PC-3 (cell line): ENCODE results near the gene OR5A1. TPM values are rescaled to one million over a fixed set of nuclear protein-coding genes. Genes with fewer than 3 reads are reported as not detected.

Experiments used
- ATAC-seq: fragments of 200-7000 bp; cut with Tn5 transposase; 2 replicates; pipeline ENCODE4 v1.9.1; 2020; ENCODE audit warnings: mild to moderate bottlenecking, moderate library complexity
- BruUV-seq: library from RNA; stranded (reverse); fragments of 400-500 nt; replicated peaks from 2 replicates; lab custom pipeline; 2021; lab: Mats Ljungman, UMichigan
- CTCF ChIA-PET: fragments of 300-600 bp; sonication (Branson Sonifier 250); formaldehyde crosslinking; loops from one replicate; lab custom pipeline; 2022; ENCODE audit warnings: antibody characterized with exemption; lab: Charles Lee
- POLR2A ChIA-PET: fragments of 300-600 bp; sonication (Branson Sonifier 250); formaldehyde crosslinking; loops from one replicate; lab custom pipeline; 2022; ENCODE audit warnings: antibody characterized with exemption; ENCODE audit not compliant: unreplicated experiment; lab: Charles Lee
- DNase-seq: peaks from one replicate; pipeline ENCODE4 v3.0.0-alpha.2; 2015
- H2AFZ ChIP-seq: fragments of 300-600 bp; sonication (generic); 2 replicates; pipeline ENCODE4 v1.6.0; 2016; ENCODE audit warnings: antibody characterized with exemption, low read length
- H3F3A ChIP-seq: fragments of 300-600 bp; sonication (generic); one replicate; pipeline ENCODE4 v1.6.0; 2017; ENCODE audit warnings: antibody characterized with exemption, low read length, control low read depth, mild to moderate bottlenecking; ENCODE audit not compliant: unreplicated experiment
- H3K27ac ChIP-seq: fragments of 300-600 bp; sonication (generic); 2 replicates; pipeline ENCODE4 v1.5.1; 2016; ENCODE audit warnings: mild to moderate bottlenecking, low read length
- H3K27me3 ChIP-seq: fragments of 300-600 bp; sonication (generic); 2 replicates; pipeline ENCODE4 v1.6.1; 2016; ENCODE audit warnings: low read length, mixed read lengths
- H3K36me3 ChIP-seq: fragments of 300-600 bp; sonication (generic); 2 replicates; pipeline ENCODE4 v1.6.1; 2016; ENCODE audit warnings: low read depth, mixed run types, low read length, mixed read lengths
- H3K4me1 ChIP-seq: fragments of 300-600 bp; sonication (generic); 2 replicates; pipeline ENCODE4 v1.5.1; 2016; ENCODE audit warnings: low read length; ENCODE audit not compliant: insufficient read depth
- H3K4me2 ChIP-seq: fragments of 300-600 bp; sonication (generic); 2 replicates; pipeline ENCODE4 v1.6.0; 2016; ENCODE audit warnings: low read length
- H3K4me3 ChIP-seq: fragments of 300-600 bp; sonication (generic); 2 replicates; pipeline ENCODE4 v1.5.1; 2016; ENCODE audit warnings: mild to moderate bottlenecking, low read length, mixed read lengths
- H3K79me2 ChIP-seq: fragments of 300-600 bp; sonication (generic); 2 replicates; pipeline ENCODE4 v1.6.1; 2017; ENCODE audit warnings: low read length, mixed read lengths
- H3K9ac ChIP-seq: fragments of 300-600 bp; sonication (generic); 2 replicates; pipeline ENCODE4 v1.6.0; 2016; ENCODE audit warnings: mild to moderate bottlenecking, low read length
- H3K9me2 ChIP-seq: fragments of 300-600 bp; sonication (generic); replicated peaks from 2 replicates; pipeline ENCODE4 v1.6.1; 2016; ENCODE audit warnings: mixed run types, low read length, mixed read lengths
- H3K9me3 ChIP-seq: fragments of 300-600 bp; sonication (generic); 2 replicates; pipeline ENCODE4 v1.6.1; 2016; ENCODE audit warnings: low read length, mixed read lengths
- H4K20me1 ChIP-seq: fragments of 300-600 bp; sonication (generic); 2 replicates; pipeline ENCODE4 v1.6.1; 2016; ENCODE audit warnings: low read length, mixed read lengths
- CTCF ChIP-seq: fragments of 300-600 bp; sonication (generic); conservative IDR thresholded peaks from 2 replicates; pipeline ENCODE4 v1.5.1; 2017; ENCODE audit warnings: antibody characterized with exemption, low read depth, mild to moderate bottlenecking, low read length
- EZH2 ChIP-seq: fragments of 300-600 bp; sonication (generic); IDR thresholded peaks from one replicate; pipeline ENCODE4 v1.6.1; 2017; ENCODE audit warnings: antibody characterized with exemption, mild to moderate bottlenecking, low read length; ENCODE audit not compliant: unreplicated experiment
- EZH2phosphoT487 ChIP-seq: fragments of 300-600 bp; sonication (generic); IDR thresholded peaks from 2 replicates; pipeline ENCODE4 v1.6.1; 2018; ENCODE audit warnings: mild to moderate bottlenecking, antibody characterized with exemption, low read length, borderline replicate concordance
- intact Hi-C: fragments of 100-400 bp; cut with micrococcal nuclease; formaldehyde crosslinking; loops from 2 replicates; pipeline ENCODE4 v1.9.0; 2023
- total RNA-seq: library from RNA; depleted of rRNA; stranded (reverse); fragments of >200 nt; gene quantifications from 2 replicates; pipeline ENCODE4 v1.2.3, GENCODE V29; 2014; rRNA removed

OR5A1 gene
- total RNA-seq, 1 experiment from 2014 or later = not detected

- Histone ChIP-seq H3K27me3 (peaks cover 72% of the 10 kb centered on the region), H3K9me2 (no peaks in the 10 kb centered on the region), H3K79me2 (no peaks in the 10 kb centered on the region), H3K27ac (no peak overlapping the region), H2AFZ (no peak overlapping the region), H3K9ac (no peak overlapping the region), H3K36me3 (no peaks in the 10 kb centered on the region), H3K4me2 (no peak overlapping the region), H3F3A (no peaks in the 10 kb centered on the region), H3K4me3 (no peak overlapping the region), H3K9me3 (no peaks in the 10 kb centered on the region), H3K4me1 (no peaks in the 10 kb centered on the region), H4K20me1 (no peaks in the 10 kb centered on the region)
- DNase-seq = no peak
- CTCF ChIA-PET = no interaction called here
- intact Hi-C loops = no loop called here
- no TSS peak for BruUV-seq
- TF ChIP-seq CTCF (no peak), EZH2 (no peak), EZH2phosphoT487 (no peak)
- ATAC-seq = no peak
- POLR2A ChIA-PET = no interaction called here
Measured at GRCh38 chr11:59475176-59475575, 38.9 kb downstream of the OR5A1 start.

DNA sequence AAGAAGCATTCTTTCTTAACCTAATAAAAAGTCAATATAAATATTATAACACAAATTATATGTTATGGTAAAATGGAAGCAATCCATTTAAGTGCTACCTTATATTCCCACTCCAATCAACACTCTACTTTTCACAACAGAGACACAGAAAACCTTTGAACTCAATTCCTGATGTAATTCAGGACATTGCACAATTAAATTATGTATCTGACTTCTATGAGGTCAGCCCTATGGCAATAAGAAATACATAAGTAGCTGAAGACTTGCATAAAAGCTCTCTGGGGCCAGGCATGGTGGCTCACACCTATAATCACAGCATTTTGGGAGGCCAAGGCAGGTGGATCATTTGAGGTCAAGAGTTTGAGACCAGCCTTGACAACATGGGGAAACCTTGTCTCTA, 43.6 kb downstream of the OR5A1 start:
- CTCF ChIA-PET = no interaction called here
- H3K9ac ChIP-seq = no peak overlapping the region
- no peaks in the 10 kb centered on the region for H3K9me3 ChIP-seq
- H3K4me2 ChIP-seq = no peak overlapping the region
- no peaks in the 10 kb centered on the region for H3K36me3 ChIP-seq
- H4K20me1 ChIP-seq = no peaks in the 10 kb centered on the region
- ATAC-seq (no peak), DNase-seq (no peak)
- POLR2A ChIA-PET = no interaction called here
- TF ChIP-seq EZH2 (no peak), EZH2phosphoT487 (no peak), CTCF (no peak)
- no peak overlapping the region for H3K4me3 ChIP-seq
- H3K4me1 ChIP-seq = no peaks in the 10 kb centered on the region
- peaks cover 58% of the 10 kb centered on the region for H3K27me3 ChIP-seq
- H3K27ac ChIP-seq = no peak overlapping the region
- no peaks in the 10 kb centered on the region for H3K79me2 ChIP-seq
- no peak overlapping the region for H2AFZ ChIP-seq
- no TSS peak for BruUV-seq
- H3F3A ChIP-seq = no peaks in the 10 kb centered on the region
- intact Hi-C loops = no loop called here
- H3K9me2 ChIP-seq = no peaks in the 10 kb centered on the region

- ChIA-PET CTCF (no interaction called here), POLR2A (no interaction called here)
- Histone ChIP-seq H3K79me2 (no peaks in the 10 kb centered on the region), H3K9ac (no peak overlapping the region), H3K9me3 (no peaks in the 10 kb centered on the region), H3K27ac (no peak overlapping the region), H3K9me2 (no peaks in the 10 kb centered on the region), H3K4me2 (no peak overlapping the region), H3K4me1 (no peaks in the 10 kb centered on the region), H3F3A (no peaks in the 10 kb centered on the region), H2AFZ (no peak overlapping the region), H4K20me1 (no peaks in the 10 kb centered on the region), H3K27me3 (peaks cover 60% of the 10 kb centered on the region), H3K4me3 (no peak overlapping the region), H3K36me3 (no peaks in the 10 kb centered on the region)
- TF ChIP-seq CTCF = no peak
- no peak for TF ChIP-seq EZH2phosphoT487
- no peak for TF ChIP-seq EZH2
- no peak for DNase-seq
- intact Hi-C loops = no loop called here
- no TSS peak for BruUV-seq
- ATAC-seq = no peak
Measured at GRCh38 chr11:59480359-59480758, 44.1 kb downstream of the OR5A1 start.

Other genes with a start within 250 kb of the OR5A1 start
- gene MPEG1, start 223.5 kb upstream of the OR5A1 start, total RNA-seq = not detected in 2 replicates
- not detected in 2 replicates for gene OR5AN1, start 77.6 kb upstream of the OR5A1 start, total RNA-seq
- not detected in 2 replicates for gene OR5A2, start 10.1 kb upstream of the OR5A1 start, total RNA-seq
- gene OR4D6, start 20.5 kb downstream of the OR5A1 start, total RNA-seq = not detected in 2 replicates
- gene OR4D10, start 36.8 kb downstream of the OR5A1 start, total RNA-seq = not detected in 2 replicates
- not detected in 2 replicates for gene OR4D11, start 67.1 kb downstream of the OR5A1 start, total RNA-seq
- gene OR4D9, start 75.1 kb downstream of the OR5A1 start, total RNA-seq = not detected in 2 replicates
- gene OSBP, start 179.3 kb downstream of the OR5A1 start, total RNA-seq = 36.3 and 59.4 TPM in 2 replicates
- gene PATL1, start 232.6 kb downstream of the OR5A1 start, total RNA-seq = 18.1 and 23.1 TPM in 2 replicates